K562 (cell line): ENCODE measurements around the gene WDR46. TPM values are rescaled to one million over a fixed set of nuclear protein-coding genes. Genes with fewer than 3 reads are reported as not detected.

Experiments
- ATAC-seq: fragments of 200-7000 bp; cut with Tn5 transposase; 3 replicates; pipeline ENCODE4 v1.9.1; 2020; ENCODE audit warnings: moderate library complexity
- BruUV-seq: library from RNA; stranded (reverse); fragments of 400-500 nt; replicated peaks from 2 replicates; lab custom pipeline; 2021; lab: Mats Ljungman, UMichigan
- CTCF ChIA-PET: fragments of 300-600 bp; formaldehyde crosslinking; extraction: SDS; loops from one replicate; lab custom pipeline; 2021; ENCODE audit warnings: low intra/inter-chr PET ratio; lab: Yijun Ruan, JAX
- POLR2A ChIA-PET: fragments of 300-600, 350-650 bp; sonication (Branson Sonifier 250); formaldehyde crosslinking; extraction: SDS; loops from one replicate; lab custom pipeline; 2021; ENCODE audit warnings: antibody characterized with exemption, inconsistent platforms; lab: Yijun Ruan, JAX
- DNase-seq, 4 experiments: peaks; one replicate each; pipeline versions ENCODE4 v3.0.0 to v3.0.0-alpha.2; 2011 to 2018; ENCODE audit warnings: low spot score in 3 of 4, mixed read lengths in 3 of 4; ENCODE audit errors: extremely low read depth in 1 of 4
- FAIRE-seq: peaks from 2 replicates; lab custom pipeline; 2011; peaks lifted over from hg19 to GRCh38; lab: Jason Lieb, UNC
- H2AFZ ChIP-seq: 2 replicates; pipeline ENCODE4 v1.6.0; 2011; ENCODE audit warnings: low read depth, low read length, control low read depth, inconsistent platforms
- H3K27ac ChIP-seq: fragments of 200-600 bp; 3 replicates; pipeline ENCODE4 v1.8.0; 2011; ENCODE audit warnings: low read depth, mild to moderate bottlenecking, control low read depth, inconsistent platforms, low read length, moderate library complexity, mixed read lengths; ENCODE audit errors: extremely low read depth
- H3K27me3 ChIP-seq, 2 experiments: fragments of 300-600 bp in 1 of 2; 2 replicates in 1 of 2; 3 replicates in 1 of 2; pipeline versions ENCODE4 v1.6.0 to v1.8.0; 2011; ENCODE audit warnings: inconsistent platforms in 2 of 2, low read length in 2 of 2, mild to moderate bottlenecking in 1 of 2, mixed read lengths in 1 of 2, moderate library complexity in 1 of 2; ENCODE audit not compliant: control insufficient read depth in 2 of 2, insufficient read depth in 2 of 2
- H3K36me3 ChIP-seq: fragments of 300-600 bp; 3 replicates; pipeline ENCODE4 v1.8.0; 2011; ENCODE audit warnings: mild to moderate bottlenecking, low read length, inconsistent platforms; ENCODE audit not compliant: control insufficient read depth, insufficient read depth
- H3K4me1 ChIP-seq, 2 experiments: fragments of 200-600 bp in 1 of 2; replicated peaks in 1 of 2; 2 replicates in 1 of 2; 3 replicates in 1 of 2; pipeline versions ENCODE4 v1.5.1 to v1.8.0; 2011; ENCODE audit warnings: inconsistent platforms in 2 of 2, low read length in 2 of 2, mild to moderate bottlenecking in 1 of 2, mixed read lengths in 1 of 2, moderate library complexity in 1 of 2; ENCODE audit not compliant: control insufficient read depth in 2 of 2, insufficient read depth in 2 of 2
- H3K4me2 ChIP-seq: 2 replicates; pipeline ENCODE4 v1.6.1; 2011; ENCODE audit warnings: low read length, control low read depth, inconsistent platforms, mixed read lengths; ENCODE audit not compliant: insufficient read depth
- H3K4me3 ChIP-seq: fragments of 200-600 bp; sonication (generic), shearing (Covaris generic); 2 replicates; pipeline ENCODE4 v1.5.1; 2016; ENCODE audit warnings: control low read depth, inconsistent platforms
- H3K79me2 ChIP-seq: fragments of 200-600 bp; 3 replicates; pipeline ENCODE4 v1.8.0; 2011; ENCODE audit warnings: low read length, inconsistent platforms; ENCODE audit not compliant: control insufficient read depth, insufficient read depth
- H3K9ac ChIP-seq, 2 experiments: 2 replicates each; pipeline versions ENCODE4 v1.6.0 to v1.6.1; 2011; ENCODE audit warnings: low read depth in 2 of 2, low read length in 2 of 2, control low read depth in 1 of 2, inconsistent platforms in 1 of 2, mild to moderate bottlenecking in 1 of 2, mixed read lengths in 1 of 2; ENCODE audit not compliant: insufficient read depth in 1 of 2
- H3K9me1 ChIP-seq: one replicate; pipeline ENCODE4 v1.6.0; 2011; ENCODE audit warnings: inconsistent platforms, mild to moderate bottlenecking, low read length, moderate library complexity; ENCODE audit not compliant: control insufficient read depth, insufficient read depth
- H3K9me3 ChIP-seq: replicated peaks from 2 replicates; pipeline ENCODE4 v1.5.1; 2011; ENCODE audit warnings: low read depth, low read length, inconsistent platforms; ENCODE audit not compliant: control insufficient read depth, insufficient read depth
- H4K20me1 ChIP-seq: replicated peaks from 2 replicates; pipeline ENCODE4 v1.6.1; 2011; ENCODE audit warnings: low read length, inconsistent platforms, mixed read lengths; ENCODE audit not compliant: control insufficient read depth, insufficient read depth
- ARID1B ChIP-seq: fragments of 450-650 bp; IDR thresholded peaks from 2 replicates; pipeline ENCODE4 v1.6.1; 2016; ENCODE audit warnings: antibody characterized with exemption, mild to moderate bottlenecking, inconsistent platforms
- ARID3B ChIP-seq: fragments of 250-450 bp; sonication (Bioruptor Pico); IDR thresholded peaks from 2 replicates; pipeline ENCODE4 v1.4.0; 2020; ENCODE audit warnings: borderline replicate concordance
- BACH1 ChIP-seq: fragments of 200-800 bp; sonication (Bioruptor generic); IDR thresholded peaks from 2 replicates; pipeline ENCODE4 v1.6.1; 2016; ENCODE audit warnings: missing genetic modification characterization, missing compliant biosample characterization
- CBX5 ChIP-seq: IDR thresholded peaks from 2 replicates; pipeline ENCODE4 v1.6.1; 2014; ENCODE audit warnings: low read depth, borderline replicate concordance
- E4F1 ChIP-seq: fragments of 250-450 bp; sonication (Bioruptor Pico); IDR thresholded peaks from 2 replicates; pipeline ENCODE4 v1.5.0; 2021; ENCODE audit warnings: mild to moderate bottlenecking, borderline replicate concordance
- EGR1 ChIP-seq: fragments of 450-650 bp; conservative IDR thresholded peaks from 2 replicates; pipeline ENCODE4 v1.6.1; 2017; ENCODE audit warnings: mild to moderate bottlenecking
- ELF4 ChIP-seq: fragments of 450-650 bp; formaldehyde crosslinking; IDR thresholded peaks from 2 replicates; pipeline ENCODE4 v1.4.0; 2022; ENCODE audit warnings: missing genetic modification characterization
- GATA2 ChIP-seq: sonication (generic); formaldehyde crosslinking; IDR thresholded peaks from 2 replicates; pipeline ENCODE4 v1.4.0; 2020; ENCODE audit warnings: mild to moderate bottlenecking, missing genetic modification reagents
- HNRNPL ChIP-seq: fragments of 200-400 bp; formaldehyde crosslinking; IDR thresholded peaks from 2 replicates; pipeline ENCODE4 v1.6.1; 2017; ENCODE audit warnings: low read depth, mild to moderate bottlenecking, low read length
- MITF ChIP-seq: IDR thresholded peaks from 2 replicates; pipeline ENCODE4 v1.6.1; 2014; ENCODE audit warnings: antibody characterized with exemption
- NCOR1 ChIP-seq: fragments of 450-650 bp; IDR thresholded peaks from 2 replicates; pipeline ENCODE4 v1.6.1; 2016; ENCODE audit warnings: mild to moderate bottlenecking, moderate library complexity
- NR3C1 ChIP-seq: sonication (generic); formaldehyde crosslinking; IDR thresholded peaks from 2 replicates; pipeline ENCODE4 v1.8.1; 2022; ENCODE audit warnings: missing genetic modification reagents
- RBFOX2 ChIP-seq: fragments of 200-400 bp; formaldehyde crosslinking; IDR thresholded peaks from 2 replicates; pipeline ENCODE4 v1.6.1; 2017; ENCODE audit warnings: low read depth, mild to moderate bottlenecking, low read length, moderate library complexity
- ZNF124 ChIP-seq: sonication (generic); formaldehyde crosslinking; IDR thresholded peaks from 2 replicates; pipeline ENCODE4 v1.8.1; 2022; ENCODE audit warnings: missing genetic modification reagents
- ZNF354B ChIP-seq: fragments of 250-450 bp; sonication (Bioruptor Pico); IDR thresholded peaks from 2 replicates; pipeline ENCODE4 v1.4.0; 2020
- WGBS: fragments of 100-300 bp; shearing (Covaris generic); methylation state at CpG from one replicate; pipeline ENCODE4 v1.1.6; 2016; ENCODE audit warnings: low coverage, mixed read lengths; ENCODE audit not compliant: insufficient coverage; ENCODE audit errors: missing lambda C conversion rate; 5-methylcytosine and 5-hydroxymethylcytosine counted together
- in situ Hi-C: fragments of 300-500 bp; cut with MboI; formaldehyde crosslinking; loops from 4 replicates; pipeline ENCODE4 v1.15.0; 2018; ENCODE audit warnings: inconsistent platforms, mixed read lengths
- intact Hi-C: fragments of 100-400 bp; cut with micrococcal nuclease; formaldehyde crosslinking; loops from 2 replicates; pipeline ENCODE4 v1.14.2; 2022
- polyA plus RNA-seq, 8 experiments: library from polyadenylated mRNA; depleted of rRNA in 4 of 8; stranded (reverse) in 5 of 8; unstranded in 3 of 8; fragments of >200 nt; fragmentation: Nextera tagmentation in 2 of 8; fragmentation: Illumina TruSeq in 1 of 8; extraction: Ambion mirVana in 2 of 8; extraction: Trizol in 1 of 8; gene quantifications; 2 replicates each; pipeline versions ENCODE4 v1.2.1 to v1.2.3, GENCODE V29; 2011 to 2014; ENCODE audit warnings: inconsistent platforms in 1 of 8, missing spikeins in 1 of 8
- total RNA-seq, 7 experiments: library from RNA; depleted of rRNA in 6 of 7; stranded (reverse); fragments of >200 nt in 6 of 7; fragmentation: Illumina TruSeq in 2 of 7; extraction: Trizol in 2 of 7; gene quantifications; 2 replicates each; pipeline versions ENCODE4 v1.2.1 to v1.2.3, GENCODE V29; 2011 to 2021; ENCODE audit warnings: low replicate concordance in 1 of 7

WDR46 gene
- total and polyA plus RNA-seq, 9 of the 15 experiments (the other 6 are each of a cell fraction or from before 2014, with no cell fraction given), result 8.9 to 146 (median 93.1) TPM

GRCh38 chr6:33320315-33321181 lies 31.5 kb upstream of the WDR46 start:
- 54% methylated on average over 32 of the region's 32 CpGs for WGBS
- Histone ChIP-seq H3K9ac (peak overlapping the region; percentile 55 to 95; a peak in 3 of 4 replicates), H3K27ac (peak overlapping the region; percentile 89), H3K36me3 (peaks cover 43% of the 10 kb centered on the region), H3K79me2 (peaks cover 52% of the 10 kb centered on the region), H4K20me1 (0 out of 2 replicates have a peak, but pooled peaks cover 3% of the 10 kb centered on the region), H3K4me1 (peaks cover 50 to 64% of the 10 kb centered on the region in 2 experiments), H3K4me3 (peak overlapping the region; percentile 3; the same call in 1 of the 2 replicates), H3K27me3 (no peaks in the 10 kb centered on the region), H2AFZ (no peak overlapping the region), H3K9me1 (peaks cover 3% of the 10 kb centered on the region), H3K9me3 (no peaks in the 10 kb centered on the region), H3K4me2 (peak overlapping the region; percentile 88)
- no TSS peak for BruUV-seq
- no peak for ATAC-seq
- CTCF ChIA-PET, result no interaction called here
- POLR2A ChIA-PET, result interaction anchor here (0.5 to 1.2 kb wide), 6 partner anchors 8 to 1263 kb away, joined by 3 to 6 read pairs (median 3); no protein-coding TSS in a partner anchor
- in situ Hi-C loops (no loop called here), intact Hi-C loops (no loop called here)
- FAIRE-seq, result peak; percentile 19
- DNase-seq, result peak in 2 of 4 experiments; percentile 36 to 77
- no peak for TF ChIP-seq ZNF354B (CRISPR knock-in tag)
- no peak for TF ChIP-seq ZNF124
- TF ChIP-seq E4F1 (CRISPR knock-in tag), result no peak
- TF ChIP-seq ARID3B, result no peak
- no peak for TF ChIP-seq CBX5
- TF ChIP-seq ARID1B, result peak; percentile 59; the same call in 1 of the 2 replicates
- TF ChIP-seq EGR1, result peak; percentile 78
- no peak for TF ChIP-seq HNRNPL
- TF ChIP-seq GATA2, result peak; percentile 20; the same call in 1 of the 2 replicates
- TF ChIP-seq BACH1 (tag), result peak; percentile 50; the same call in 1 of the 2 replicates
- no peak for TF ChIP-seq MITF
- TF ChIP-seq ELF4, result no peak
- TF ChIP-seq RBFOX2, result peak; percentile 63
- TF ChIP-seq NCOR1, result no peak
- no peak for TF ChIP-seq NR3C1 (CRISPR knock-in tag)
